ENCODE measurements around the gene IRAK1.

IRAK1 gene

GRCh38 chrX:153988493-153988892 lies 31.2 kb downstream of the IRAK1 start:
- no peak overlapping the region for H3K4me3 ChIP-seq (ENCODE audit: low read length)
- H4K20me1 ChIP-seq (ENCODE audit: control insufficient read depth, insufficient read depth, low read depth, low read length): no peaks in the 10 kb centered on the region
- peaks cover 16% of the 10 kb centered on the region for H3K4me1 ChIP-seq (ENCODE audit: control insufficient read depth, low read length)
- no peaks in the 10 kb centered on the region for H3K27me3 ChIP-seq (ENCODE audit: control insufficient read depth, low read length)
- no peaks in the 10 kb centered on the region for H3K9me3 ChIP-seq (ENCODE audit: control insufficient read depth, insufficient read depth, low read length)
- no peaks in the 10 kb centered on the region for H3K36me3 ChIP-seq (ENCODE audit: control insufficient read depth, low read length)
- no peaks in the 10 kb centered on the region for H3F3A ChIP-seq (ENCODE audit: control insufficient read depth, insufficient read depth)
- H3K79me2 ChIP-seq (ENCODE audit: control insufficient read depth, low read length): no peaks in the 10 kb centered on the region
- TF ChIP-seq CTCF (IDR thresholded peaks at IDR 0.05; ENCODE audit: low read depth, low read length, poor library complexity, severe bottlenecking) (no peak), EZH2phosphoT487 (IDR thresholded peaks at IDR 0.05; ENCODE audit: borderline replicate concordance, low read length) (no peak)
- no peak overlapping the region for H3K27ac ChIP-seq (ENCODE audit: low read depth, low read length)
- H3K4me2 ChIP-seq (ENCODE audit: low read length): no peak overlapping the region
- H3K9me2 ChIP-seq (replicated peaks; ENCODE audit: control insufficient read depth, low read length): no peaks in the 10 kb centered on the region

- Histone ChIP-seq H3K27me3 (ENCODE audit: control insufficient read depth, low read length) (no peaks in the 10 kb centered on the region), H3K4me1 (ENCODE audit: control insufficient read depth, low read length) (peaks cover 20% of the 10 kb centered on the region)
Observed at GRCh38 chrX:153984351-153985178, 35.1 kb downstream of the IRAK1 start.

GRCh38 chrX:153983321-153983801 lies 36.3 kb downstream of the IRAK1 start:
- Histone ChIP-seq H3K4me3 (ENCODE audit: low read length) (no peak overlapping the region), H3K9me3 (ENCODE audit: control insufficient read depth, insufficient read depth, low read length) (no peaks in the 10 kb centered on the region), H3K27ac (ENCODE audit: low read depth, low read length) (no peak overlapping the region), H3F3A (ENCODE audit: control insufficient read depth, insufficient read depth) (no peaks in the 10 kb centered on the region), H3K9me2 (replicated peaks; ENCODE audit: control insufficient read depth, low read length) (no peaks in the 10 kb centered on the region), H4K20me1 (ENCODE audit: control insufficient read depth, insufficient read depth, low read depth, low read length) (no peaks in the 10 kb centered on the region), H3K27me3 (ENCODE audit: control insufficient read depth, low read length) (no peaks in the 10 kb centered on the region), H3K36me3 (ENCODE audit: control insufficient read depth, low read length) (no peaks in the 10 kb centered on the region), H3K79me2 (ENCODE audit: control insufficient read depth, low read length) (no peaks in the 10 kb centered on the region), H3K4me2 (ENCODE audit: low read length) (no peak overlapping the region), H3K4me1 (ENCODE audit: control insufficient read depth, low read length) (peaks cover 20% of the 10 kb centered on the region)
- no peak for TF ChIP-seq CTCF (IDR thresholded peaks at IDR 0.05; ENCODE audit: low read depth, low read length, poor library complexity, severe bottlenecking)
- TF ChIP-seq EZH2phosphoT487 (IDR thresholded peaks at IDR 0.05; ENCODE audit: borderline replicate concordance, low read length): no peak

More at GRCh38 chrX:153984351-153985178, 35.1 kb downstream of the IRAK1 start:
- H3K27ac ChIP-seq (ENCODE audit: low read depth, low read length): no peak overlapping the region
- no peak overlapping the region for H3K4me2 ChIP-seq (ENCODE audit: low read length)
- no peaks in the 10 kb centered on the region for H3K79me2 ChIP-seq (ENCODE audit: control insufficient read depth, low read length)
- TF ChIP-seq EZH2phosphoT487 (IDR thresholded peaks at IDR 0.05; ENCODE audit: borderline replicate concordance, low read length): no peak
- TF ChIP-seq CTCF (IDR thresholded peaks at IDR 0.05; ENCODE audit: low read depth, low read length, poor library complexity, severe bottlenecking): no peak
- no peaks in the 10 kb centered on the region for H3F3A ChIP-seq (ENCODE audit: control insufficient read depth, insufficient read depth)
- H4K20me1 ChIP-seq (ENCODE audit: control insufficient read depth, insufficient read depth, low read depth, low read length): no peaks in the 10 kb centered on the region
- no peaks in the 10 kb centered on the region for H3K9me2 ChIP-seq (replicated peaks; ENCODE audit: control insufficient read depth, low read length)
- no peaks in the 10 kb centered on the region for H3K36me3 ChIP-seq (ENCODE audit: control insufficient read depth, low read length)
- no peaks in the 10 kb centered on the region for H3K9me3 ChIP-seq (ENCODE audit: control insufficient read depth, insufficient read depth, low read length)
- no peak overlapping the region for H3K4me3 ChIP-seq (ENCODE audit: low read length)

Measured in DOHH2 (cell line).